HG02973 (cell line): ENCODE data around the gene NT5M.

Experiments used
- ATAC-seq: cut with Tn5 transposase; IDR thresholded peaks from one replicate; pipeline ENCODE4 v1.9.1; 2021; ENCODE audit warnings: moderate library complexity; ENCODE audit not compliant: unreplicated experiment

Gene NT5M

GRCh38 chr17:17342242-17342945 is 39.2 kb downstream of the NT5M start:
- no peak for ATAC-seq

DNA sequence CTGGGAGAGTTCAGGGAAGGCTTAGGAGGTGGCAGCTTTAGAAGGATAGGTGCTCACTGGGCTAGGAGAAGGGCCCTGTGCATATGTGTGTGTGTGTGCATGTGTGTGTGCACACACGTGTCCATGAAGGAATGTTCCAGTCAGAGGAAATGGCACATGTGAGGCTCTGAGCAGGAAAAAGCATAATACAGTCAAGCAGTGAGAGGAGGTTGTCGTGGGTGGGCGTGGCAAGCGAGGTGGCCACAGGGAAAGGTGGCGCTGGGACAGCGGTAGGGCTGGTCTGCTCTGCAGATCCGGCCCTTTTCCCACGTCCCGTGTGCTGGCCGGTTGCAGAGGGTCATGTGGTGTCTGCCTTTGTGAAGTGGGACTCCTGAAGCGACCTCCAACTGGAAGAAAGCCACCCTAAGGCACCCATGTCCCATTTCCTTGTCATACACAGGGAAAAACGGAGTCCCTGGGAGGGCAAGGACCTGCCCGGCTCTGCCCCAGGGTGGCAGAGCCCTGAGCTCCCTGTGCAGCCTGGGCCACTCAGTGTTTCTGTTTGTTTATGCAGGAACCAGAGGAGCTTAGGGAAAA is 40.1 kb downstream of the NT5M start:
- ATAC-seq = no peak

- ATAC-seq = no peak
Measured at GRCh38 chr17:17343896-17344506, 40.8 kb downstream of the NT5M start.

DNA sequence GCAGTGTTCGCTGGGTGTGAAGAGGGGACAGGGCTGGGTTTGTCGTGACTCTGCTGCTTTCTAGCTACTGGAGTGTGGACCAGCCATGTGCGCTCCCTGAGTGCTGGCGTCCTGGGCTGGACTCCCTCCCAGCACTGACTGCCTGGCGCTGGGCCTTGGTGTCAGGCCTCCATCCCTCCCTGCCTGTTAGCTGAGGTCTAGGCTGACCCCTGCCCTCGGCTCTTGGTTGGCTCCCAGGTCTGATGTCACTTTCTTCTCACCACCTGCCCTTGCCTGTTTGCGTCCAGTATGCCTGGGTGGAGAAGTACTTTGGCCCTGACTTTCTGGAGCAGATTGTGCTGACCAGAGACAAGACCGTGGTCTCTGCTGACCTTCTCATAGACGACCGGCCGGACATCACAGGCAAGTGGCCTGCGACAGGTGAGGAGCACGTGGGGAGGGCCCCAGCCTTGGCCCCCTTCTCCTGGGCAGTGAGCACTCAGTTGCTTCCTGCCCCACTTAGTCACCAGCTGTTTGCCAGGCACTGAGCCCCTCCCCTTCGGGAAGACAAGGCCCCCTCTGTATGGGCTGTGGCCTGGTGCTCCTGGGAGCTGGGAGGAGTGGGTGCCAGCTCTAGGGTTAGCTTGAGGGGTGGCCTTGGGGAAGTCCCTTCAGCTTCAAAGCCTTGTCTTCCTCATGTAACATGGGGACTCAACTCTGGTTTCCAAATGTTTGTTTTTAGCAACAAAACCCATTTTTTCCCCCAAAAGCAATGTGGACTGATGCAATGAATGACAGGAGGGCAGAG is 41.5 kb downstream of the NT5M start:
- ATAC-seq = no peak

GRCh38 chr17:17345294-17345597 is 42.1 kb downstream of the NT5M start:
- no peak for ATAC-seq

DNA sequence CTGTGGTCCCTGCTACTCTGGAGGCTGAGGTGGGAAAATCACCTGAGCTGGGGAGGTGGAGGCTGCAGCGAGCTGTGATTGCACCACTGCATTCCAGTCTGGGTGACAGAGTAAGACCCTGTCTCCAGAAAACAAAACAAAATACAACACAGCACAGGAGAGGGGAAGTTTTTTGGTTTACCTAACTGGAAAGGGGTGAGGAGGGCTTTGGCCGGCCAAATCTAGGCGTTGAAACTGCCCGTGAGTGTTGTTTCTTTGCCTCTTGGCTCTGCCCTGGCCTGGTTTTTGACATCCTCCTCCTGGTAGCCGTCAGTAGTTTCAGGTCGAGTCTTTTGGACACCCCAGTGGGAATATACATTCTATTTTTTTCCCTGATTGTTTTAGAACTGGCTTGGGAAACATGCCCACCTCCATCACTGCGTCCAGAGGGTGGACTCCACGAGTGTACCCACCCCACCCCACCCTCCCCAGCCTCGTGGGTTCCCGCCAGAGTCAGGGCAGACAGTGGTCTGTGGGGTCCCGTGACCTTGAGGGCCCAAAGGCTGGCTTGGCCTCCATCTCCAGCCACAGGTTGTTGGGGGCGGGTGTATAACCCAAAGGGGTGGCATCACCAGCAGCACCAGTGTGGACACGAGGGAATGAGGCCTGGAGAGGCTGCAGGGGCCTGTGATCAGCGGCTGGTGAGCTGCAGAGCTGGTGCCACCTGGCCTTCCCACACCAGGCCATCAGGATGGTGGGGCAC is 42.7 kb downstream of the NT5M start:
- no peak for ATAC-seq

DNA sequence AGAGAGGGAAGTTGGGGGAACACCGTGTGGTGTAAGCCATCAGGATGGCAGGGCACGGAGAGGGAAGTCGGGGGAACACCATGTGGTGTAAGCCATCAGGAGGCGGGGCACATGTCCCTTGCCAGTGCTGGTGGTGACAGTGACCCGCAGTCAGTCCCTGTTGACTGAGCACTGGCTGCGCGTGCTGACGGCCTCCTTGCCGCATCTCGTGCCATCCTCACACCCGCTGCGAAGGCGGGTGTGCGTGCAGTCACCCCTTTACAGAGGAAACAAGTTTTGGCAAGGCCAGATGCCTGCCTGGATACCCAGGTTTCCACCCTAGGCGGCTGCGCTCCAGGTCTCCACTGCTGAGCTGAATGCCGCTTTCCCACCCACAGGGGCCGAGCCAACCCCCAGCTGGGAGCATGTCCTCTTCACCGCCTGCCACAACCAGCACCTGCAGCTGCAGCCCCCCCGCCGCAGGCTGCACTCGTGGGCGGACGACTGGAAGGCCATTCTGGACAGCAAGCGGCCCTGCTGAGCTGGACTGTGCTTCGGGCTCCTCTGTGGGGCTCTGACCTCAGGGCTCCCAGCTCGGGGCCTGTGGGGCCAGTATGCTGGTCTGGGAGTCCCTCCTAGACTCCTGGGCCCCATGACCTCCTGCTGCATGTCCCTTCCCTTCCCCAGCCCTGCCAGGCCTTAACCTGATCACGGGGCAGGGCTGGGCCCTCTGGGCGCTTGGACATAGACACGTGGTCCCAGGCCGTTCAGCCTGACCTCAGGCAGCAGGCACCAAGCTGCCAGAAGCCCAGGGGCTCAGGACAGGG is 43.5 kb downstream of the NT5M start:
- no peak for ATAC-seq

GRCh38 chr17:17347234-17347955 is 44.2 kb downstream of the NT5M start:
- no peak for ATAC-seq

DNA sequence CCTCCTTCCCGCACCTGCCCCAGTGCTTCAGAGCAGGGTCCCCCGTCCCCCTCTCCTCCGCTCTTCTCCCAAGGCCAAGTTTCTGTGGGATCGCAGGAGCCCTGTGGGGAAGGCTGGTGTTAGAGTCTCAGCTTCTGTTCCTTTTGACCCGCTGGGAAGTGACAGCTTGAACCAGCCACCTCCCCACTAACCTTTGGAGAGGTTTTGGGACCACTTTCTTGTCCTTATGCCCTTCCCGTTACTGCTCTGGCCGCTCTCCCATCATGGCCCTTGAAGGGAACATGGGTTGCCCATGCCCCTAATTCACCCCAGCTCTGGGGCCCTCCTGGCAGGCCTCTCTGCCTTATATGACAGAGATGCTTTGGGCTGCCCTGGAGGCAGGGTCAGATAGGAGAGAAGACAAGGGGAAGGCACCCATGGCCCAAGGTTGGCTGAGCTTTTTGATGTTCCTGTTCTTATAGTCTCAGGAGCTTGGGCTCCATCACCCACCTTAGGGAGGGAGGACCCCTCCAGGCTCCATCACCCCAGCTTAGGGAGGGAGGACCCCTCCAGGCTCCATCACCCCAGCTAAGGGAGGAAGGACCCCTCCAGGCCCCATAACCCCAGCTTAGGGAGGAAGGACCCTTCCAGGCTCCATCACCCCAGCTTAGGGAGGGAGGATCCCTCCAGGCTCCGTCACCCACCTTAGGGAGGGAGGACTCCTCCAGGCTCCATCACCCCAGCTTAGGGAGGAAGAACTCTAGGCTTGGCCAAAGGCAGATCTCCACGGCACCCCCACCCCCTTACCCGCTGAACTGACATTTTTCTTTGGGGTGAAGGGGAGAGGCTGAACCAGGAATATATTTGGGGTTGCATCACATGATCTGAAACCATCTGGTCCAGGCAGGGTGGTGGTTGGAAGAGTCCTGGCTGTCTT is 45.0 kb downstream of the NT5M start:
- ATAC-seq = no peak

DNA sequence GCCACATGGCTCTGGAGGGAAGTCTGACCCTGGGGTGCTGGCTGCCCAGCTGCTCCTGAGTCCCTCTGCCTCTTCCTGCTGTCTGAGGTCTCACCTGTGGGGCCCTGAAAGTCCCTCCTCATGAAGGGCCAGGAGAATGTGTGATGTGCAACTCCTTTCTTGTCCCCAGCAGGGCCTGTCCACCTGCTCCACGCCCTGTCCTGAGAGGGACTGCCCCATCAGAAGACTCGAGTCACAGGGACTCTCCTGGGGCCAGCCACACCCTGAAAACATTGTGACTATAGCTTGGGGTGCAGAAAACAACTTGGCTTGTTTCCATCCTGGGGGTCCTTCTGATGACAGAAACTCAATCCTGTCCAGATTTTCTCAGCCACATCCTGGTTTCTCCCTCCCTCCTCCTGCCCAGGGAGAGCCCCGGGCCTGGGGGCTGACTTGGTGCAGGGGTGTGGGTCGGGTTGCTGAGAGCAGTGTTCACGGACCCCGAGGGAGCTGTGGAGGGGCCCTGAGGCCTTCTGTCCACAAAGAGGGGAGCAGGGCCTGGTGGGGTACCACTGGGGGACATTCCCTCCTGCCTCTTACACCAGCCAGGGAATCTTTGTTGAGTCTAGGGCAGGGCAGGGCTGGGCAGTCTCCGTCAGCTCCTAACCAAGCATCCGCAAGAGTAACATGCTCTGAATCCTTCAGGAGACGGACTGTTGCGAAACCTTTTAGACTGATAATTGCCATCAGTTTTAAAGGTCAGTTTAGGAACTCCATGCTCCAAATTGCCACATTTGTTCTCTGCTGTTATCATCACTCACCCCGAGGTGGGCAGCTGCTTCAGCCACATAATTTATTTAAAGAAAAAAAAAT is 45.9 kb downstream of the NT5M start:
- ATAC-seq = no peak

- no peak for ATAC-seq
Measured at GRCh38 chr17:17349724-17350106, 46.5 kb downstream of the NT5M start.

DNA sequence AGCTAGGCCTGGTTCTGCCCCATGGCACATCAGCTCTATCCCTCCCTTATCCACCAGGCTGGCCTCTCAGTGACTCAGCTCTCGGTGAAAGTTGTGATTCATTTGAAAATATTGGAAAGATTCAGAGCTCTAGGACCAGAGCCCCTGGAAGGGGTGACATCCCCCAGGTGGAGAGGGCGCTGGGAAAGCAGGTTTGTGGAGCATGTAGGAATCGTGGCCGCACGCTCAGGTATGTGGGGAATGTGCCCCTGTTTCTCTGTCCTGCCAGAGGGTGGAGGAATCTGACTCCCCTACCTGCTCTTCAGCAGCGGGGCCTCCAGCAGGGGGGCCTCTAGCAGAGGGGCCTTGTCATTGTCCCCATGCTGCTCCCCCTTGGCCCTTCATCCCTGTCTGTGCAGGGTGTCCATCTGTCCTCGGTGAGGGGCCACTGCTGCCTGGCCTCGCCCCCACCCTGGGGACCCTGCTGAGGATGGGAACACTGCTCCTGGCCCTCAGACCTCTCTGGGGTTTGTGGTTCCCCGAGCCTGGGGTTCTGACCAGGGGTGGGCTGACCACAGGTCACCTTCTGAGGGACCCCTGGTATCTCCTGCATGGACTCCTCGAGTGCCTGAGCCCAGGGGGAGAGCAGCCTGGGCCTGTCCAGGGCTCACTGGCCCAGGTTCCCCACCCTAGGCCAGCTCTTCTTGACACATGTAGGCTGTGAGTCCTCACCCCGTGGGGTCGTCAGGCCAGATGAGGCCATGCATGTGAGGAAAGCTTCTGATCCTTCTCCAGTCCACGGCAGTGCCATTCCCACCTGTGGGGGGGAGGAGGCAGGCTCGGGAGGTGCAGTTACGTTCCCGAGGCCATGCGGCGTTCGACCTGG is 47.5 kb downstream of the NT5M start:
- ATAC-seq = no peak

DNA sequence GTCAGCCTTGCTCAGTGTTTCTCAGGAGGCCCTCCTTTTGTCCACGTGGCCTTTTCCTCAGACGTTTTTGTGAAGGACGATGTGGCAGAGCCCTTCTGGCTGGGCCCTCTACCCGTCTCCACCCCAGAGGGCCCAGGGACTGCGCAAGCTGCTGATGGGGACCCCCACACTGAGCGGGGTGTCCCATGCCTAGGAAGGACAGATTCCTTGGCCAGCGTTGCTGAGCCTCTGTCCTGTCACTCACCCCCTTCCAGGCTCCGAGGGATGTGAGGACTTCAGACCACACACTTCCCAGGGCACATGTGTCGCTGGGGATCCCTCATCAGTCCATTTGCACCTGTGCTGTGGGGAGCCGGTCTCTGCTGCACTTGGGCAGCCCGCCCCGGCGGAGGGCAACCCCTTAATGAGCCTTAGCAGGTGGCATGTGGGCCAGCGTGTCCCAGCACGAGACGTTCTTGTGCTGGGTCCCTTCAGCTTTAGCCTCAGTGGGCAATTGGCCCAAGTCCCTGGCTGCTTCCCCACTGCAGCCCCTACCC is 48.3 kb downstream of the NT5M start:
- ATAC-seq = no peak

GRCh38 chr17:17351901-17352781 is 49.0 kb downstream of the NT5M start:
- no peak for ATAC-seq

DNA sequence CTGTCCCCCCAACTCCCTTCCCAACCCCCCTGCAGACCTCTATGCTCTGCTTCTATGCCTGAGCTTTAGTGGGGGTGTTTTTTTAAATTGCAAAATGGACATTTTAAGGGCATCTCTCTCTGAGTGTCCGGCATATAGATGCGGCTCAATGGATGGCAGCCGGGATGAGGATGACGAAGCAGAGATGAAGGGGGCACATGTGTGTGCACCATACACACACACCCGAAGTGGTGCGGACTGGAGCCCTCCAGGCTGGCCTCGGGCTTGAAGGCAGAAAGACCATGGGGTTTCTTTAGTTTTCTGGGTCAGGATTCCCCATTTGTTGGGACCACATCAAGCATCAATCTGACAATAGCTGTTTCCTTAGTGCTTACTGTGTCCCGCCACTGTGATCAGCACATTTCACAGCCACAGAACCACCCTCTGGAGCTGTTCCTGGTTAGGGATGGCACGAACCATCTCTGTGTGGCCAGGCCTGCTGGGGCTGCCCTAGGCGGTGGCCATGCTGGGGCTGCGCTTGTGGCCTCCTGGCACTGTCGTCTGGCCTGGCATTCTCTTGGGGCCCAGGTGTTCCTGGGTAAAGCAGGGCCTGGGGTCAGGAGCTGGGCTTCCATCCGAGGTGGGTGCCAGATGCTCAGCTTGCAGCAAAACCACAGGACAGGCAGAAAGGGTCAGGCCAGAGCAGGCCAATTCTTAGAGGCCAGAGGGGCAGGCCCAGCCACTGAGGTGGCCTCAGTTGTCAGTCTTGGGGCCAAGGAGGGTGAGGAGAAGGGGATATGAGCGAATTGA is 49.9 kb downstream of the NT5M start:
- ATAC-seq = no peak
